ENCODE results near the gene CLBA1.
"Not testable (repeated sequence)": the region's sequence is repeated elsewhere in the genome, so short reads cannot be mapped to it uniquely, and the experiment has no call there.

The CLBA1 gene

GRCh38 chr14:105023144-105023543, 37.6 kb downstream of the CLBA1 start:
- DNase-seq (ENCODE audit: low spot score): no peak

- no peak for DNase-seq (ENCODE audit: low spot score)
Observed at GRCh38 chr14:105023791-105024480, 38.3 kb downstream of the CLBA1 start.

GRCh38 chr14:105025429-105025828, 39.8 kb downstream of the CLBA1 start:
- DNase-seq (ENCODE audit: low spot score): no peak

- DNase-seq (ENCODE audit: low spot score): no peak
Observed at GRCh38 chr14:105026033-105026785, 40.6 kb downstream of the CLBA1 start.

- DNase-seq (ENCODE audit: low spot score): no peak
Observed at GRCh38 chr14:105026802-105027563, 41.4 kb downstream of the CLBA1 start.

- not testable (repeated sequence) for DNase-seq (ENCODE audit: low spot score)
Observed at GRCh38 chr14:105027718-105028117, 42.1 kb downstream of the CLBA1 start.

- no peak for DNase-seq (ENCODE audit: low spot score)
Observed at GRCh38 chr14:105028251-105028927, 42.8 kb downstream of the CLBA1 start.

GRCh38 chr14:105029402-105029801, 43.8 kb downstream of the CLBA1 start:
- no peak for DNase-seq (ENCODE audit: low spot score)

GRCh38 chr14:105030194-105030593, 44.6 kb downstream of the CLBA1 start:
- DNase-seq (ENCODE audit: low spot score): no peak

- DNase-seq (ENCODE audit: low spot score): no peak
Observed at GRCh38 chr14:105030836-105031396, 45.3 kb downstream of the CLBA1 start.

GRCh38 chr14:105032451-105032901, 46.9 kb downstream of the CLBA1 start:
- not testable (repeated sequence) for DNase-seq (ENCODE audit: low spot score)

- not testable (repeated sequence) for DNase-seq (ENCODE audit: low spot score)
Observed at GRCh38 chr14:105033412-105033900, 47.9 kb downstream of the CLBA1 start.

- no peak for DNase-seq (ENCODE audit: low spot score)
Observed at GRCh38 chr14:105034315-105035039, 48.9 kb downstream of the CLBA1 start.

GRCh38 chr14:105035616-105036015, 50.0 kb downstream of the CLBA1 start:
- not testable (repeated sequence) for DNase-seq (ENCODE audit: low spot score)

GRCh38 chr14:105039458-105040205, 54.0 kb downstream of the CLBA1 start:
- no peak for DNase-seq (ENCODE audit: low spot score)

- DNase-seq (ENCODE audit: low spot score): no peak
Observed at GRCh38 chr14:105041841-105042765, 56.5 kb downstream of the CLBA1 start.

GRCh38 chr14:105042813-105043212, 57.2 kb downstream of the CLBA1 start:
- no peak for DNase-seq (ENCODE audit: low spot score)

- no peak for DNase-seq (ENCODE audit: low spot score)
Observed at GRCh38 chr14:105043641-105044040, 58.1 kb downstream of the CLBA1 start.
